Measurements from ENCODE around the gene KIFC3. TPM values are rescaled to one million over a fixed set of nuclear protein-coding genes. Genes with fewer than 3 reads are reported as not detected.

KIFC3 gene
- total and polyA plus RNA-seq, 2 of the 13 experiments (the other 11 are each of a cell fraction or from before 2014, with no cell fraction given): 42.1 to 45.3 TPM

- TF ChIP-seq, protein P1, sequence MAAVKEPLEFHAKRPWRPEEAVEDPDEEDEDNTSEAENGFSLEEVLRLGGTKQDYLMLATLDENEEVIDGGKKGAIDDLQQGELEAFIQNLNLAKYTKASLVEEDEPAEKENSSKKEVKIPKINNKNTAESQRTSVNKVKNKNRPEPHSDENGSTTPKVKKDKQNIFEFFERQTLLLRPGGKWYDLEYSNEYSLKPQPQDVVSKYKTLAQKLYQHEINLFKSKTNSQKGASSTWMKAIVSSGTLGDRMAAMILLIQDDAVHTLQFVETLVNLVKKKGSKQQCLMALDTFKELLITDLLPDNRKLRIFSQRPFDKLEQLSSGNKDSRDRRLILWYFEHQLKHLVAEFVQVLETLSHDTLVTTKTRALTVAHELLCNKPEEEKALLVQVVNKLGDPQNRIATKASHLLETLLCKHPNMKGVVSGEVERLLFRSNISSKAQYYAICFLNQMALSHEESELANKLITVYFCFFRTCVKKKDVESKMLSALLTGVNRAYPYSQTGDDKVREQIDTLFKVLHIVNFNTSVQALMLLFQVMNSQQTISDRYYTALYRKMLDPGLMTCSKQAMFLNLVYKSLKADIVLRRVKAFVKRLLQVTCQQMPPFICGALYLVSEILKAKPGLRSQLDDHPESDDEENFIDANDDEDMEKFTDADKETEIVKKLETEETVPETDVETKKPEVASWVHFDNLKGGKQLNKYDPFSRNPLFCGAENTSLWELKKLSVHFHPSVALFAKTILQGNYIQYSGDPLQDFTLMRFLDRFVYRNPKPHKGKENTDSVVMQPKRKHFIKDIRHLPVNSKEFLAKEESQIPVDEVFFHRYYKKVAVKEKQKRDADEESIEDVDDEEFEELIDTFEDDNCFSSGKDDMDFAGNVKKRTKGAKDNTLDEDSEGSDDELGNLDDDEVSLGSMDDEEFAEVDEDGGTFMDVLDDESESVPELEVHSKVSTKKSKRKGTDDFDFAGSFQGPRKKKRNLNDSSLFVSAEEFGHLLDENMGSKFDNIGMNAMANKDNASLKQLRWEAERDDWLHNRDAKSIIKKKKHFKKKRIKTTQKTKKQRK (IDR thresholded peaks at IDR 0.05; ENCODE audit: low read length): no peak
- peak; percentile 36 for TF ChIP-seq STAG1 (CRISPR knock-in tag; IDR thresholded peaks at IDR 0.05)
- no peak for TF ChIP-seq LCORL (IDR thresholded peaks at IDR 0.05)
- peak; percentile 90 for TF ChIP-seq LCORL (CRISPR knock-in tag; IDR thresholded peaks at IDR 0.05)
- TF ChIP-seq TARDBP (CRISPR knock-in tag; IDR thresholded peaks at IDR 0.05): peak; percentile 85; the same call in 1 of the 2 replicates
- no peak for TF ChIP-seq CCDC6 (CRISPR knock-in tag; IDR thresholded peaks at IDR 0.05)
- TF ChIP-seq MZF1 (CRISPR knock-in tag; IDR thresholded peaks at IDR 0.05; ENCODE audit: borderline replicate concordance): no peak
- TF ChIP-seq ZNF441 (CRISPR knock-in tag; IDR thresholded peaks at IDR 0.05; ENCODE audit: borderline replicate concordance): 0 out of 2 replicates have a peak, but pooled peaks have one; percentile 54
- TF ChIP-seq HDAC2 (CRISPR knock-in tag; IDR thresholded peaks at IDR 0.05): peak; percentile 91
- no peak for TF ChIP-seq KLF15 (CRISPR knock-in tag; IDR thresholded peaks at IDR 0.05; ENCODE audit: borderline replicate concordance)
- TF ChIP-seq, protein P2, sequence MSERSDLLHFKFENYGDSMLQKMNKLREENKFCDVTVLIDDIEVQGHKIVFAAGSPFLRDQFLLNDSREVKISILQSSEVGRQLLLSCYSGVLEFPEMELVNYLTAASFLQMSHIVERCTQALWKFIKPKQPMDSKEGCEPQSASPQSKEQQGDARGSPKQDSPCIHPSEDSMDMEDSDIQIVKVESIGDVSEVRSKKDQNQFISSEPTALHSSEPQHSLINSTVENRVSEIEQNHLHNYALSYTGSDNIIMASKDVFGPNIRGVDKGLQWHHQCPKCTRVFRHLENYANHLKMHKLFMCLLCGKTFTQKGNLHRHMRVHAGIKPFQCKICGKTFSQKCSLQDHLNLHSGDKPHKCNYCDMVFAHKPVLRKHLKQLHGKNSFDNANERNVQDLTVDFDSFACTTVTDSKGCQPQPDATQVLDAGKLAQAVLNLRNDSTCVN (CRISPR knock-in tag; IDR thresholded peaks at IDR 0.05; ENCODE audit: borderline replicate concordance): peak; percentile 97
- TF ChIP-seq TRAFD1 (CRISPR knock-in tag; IDR thresholded peaks at IDR 0.05; ENCODE audit: borderline replicate concordance): no peak
- TF ChIP-seq KDM2A (CRISPR knock-in tag; IDR thresholded peaks at IDR 0.05; ENCODE audit: borderline replicate concordance, low read depth): peak; percentile 44; the same call in 1 of the 2 replicates
- TF ChIP-seq, protein P3, sequence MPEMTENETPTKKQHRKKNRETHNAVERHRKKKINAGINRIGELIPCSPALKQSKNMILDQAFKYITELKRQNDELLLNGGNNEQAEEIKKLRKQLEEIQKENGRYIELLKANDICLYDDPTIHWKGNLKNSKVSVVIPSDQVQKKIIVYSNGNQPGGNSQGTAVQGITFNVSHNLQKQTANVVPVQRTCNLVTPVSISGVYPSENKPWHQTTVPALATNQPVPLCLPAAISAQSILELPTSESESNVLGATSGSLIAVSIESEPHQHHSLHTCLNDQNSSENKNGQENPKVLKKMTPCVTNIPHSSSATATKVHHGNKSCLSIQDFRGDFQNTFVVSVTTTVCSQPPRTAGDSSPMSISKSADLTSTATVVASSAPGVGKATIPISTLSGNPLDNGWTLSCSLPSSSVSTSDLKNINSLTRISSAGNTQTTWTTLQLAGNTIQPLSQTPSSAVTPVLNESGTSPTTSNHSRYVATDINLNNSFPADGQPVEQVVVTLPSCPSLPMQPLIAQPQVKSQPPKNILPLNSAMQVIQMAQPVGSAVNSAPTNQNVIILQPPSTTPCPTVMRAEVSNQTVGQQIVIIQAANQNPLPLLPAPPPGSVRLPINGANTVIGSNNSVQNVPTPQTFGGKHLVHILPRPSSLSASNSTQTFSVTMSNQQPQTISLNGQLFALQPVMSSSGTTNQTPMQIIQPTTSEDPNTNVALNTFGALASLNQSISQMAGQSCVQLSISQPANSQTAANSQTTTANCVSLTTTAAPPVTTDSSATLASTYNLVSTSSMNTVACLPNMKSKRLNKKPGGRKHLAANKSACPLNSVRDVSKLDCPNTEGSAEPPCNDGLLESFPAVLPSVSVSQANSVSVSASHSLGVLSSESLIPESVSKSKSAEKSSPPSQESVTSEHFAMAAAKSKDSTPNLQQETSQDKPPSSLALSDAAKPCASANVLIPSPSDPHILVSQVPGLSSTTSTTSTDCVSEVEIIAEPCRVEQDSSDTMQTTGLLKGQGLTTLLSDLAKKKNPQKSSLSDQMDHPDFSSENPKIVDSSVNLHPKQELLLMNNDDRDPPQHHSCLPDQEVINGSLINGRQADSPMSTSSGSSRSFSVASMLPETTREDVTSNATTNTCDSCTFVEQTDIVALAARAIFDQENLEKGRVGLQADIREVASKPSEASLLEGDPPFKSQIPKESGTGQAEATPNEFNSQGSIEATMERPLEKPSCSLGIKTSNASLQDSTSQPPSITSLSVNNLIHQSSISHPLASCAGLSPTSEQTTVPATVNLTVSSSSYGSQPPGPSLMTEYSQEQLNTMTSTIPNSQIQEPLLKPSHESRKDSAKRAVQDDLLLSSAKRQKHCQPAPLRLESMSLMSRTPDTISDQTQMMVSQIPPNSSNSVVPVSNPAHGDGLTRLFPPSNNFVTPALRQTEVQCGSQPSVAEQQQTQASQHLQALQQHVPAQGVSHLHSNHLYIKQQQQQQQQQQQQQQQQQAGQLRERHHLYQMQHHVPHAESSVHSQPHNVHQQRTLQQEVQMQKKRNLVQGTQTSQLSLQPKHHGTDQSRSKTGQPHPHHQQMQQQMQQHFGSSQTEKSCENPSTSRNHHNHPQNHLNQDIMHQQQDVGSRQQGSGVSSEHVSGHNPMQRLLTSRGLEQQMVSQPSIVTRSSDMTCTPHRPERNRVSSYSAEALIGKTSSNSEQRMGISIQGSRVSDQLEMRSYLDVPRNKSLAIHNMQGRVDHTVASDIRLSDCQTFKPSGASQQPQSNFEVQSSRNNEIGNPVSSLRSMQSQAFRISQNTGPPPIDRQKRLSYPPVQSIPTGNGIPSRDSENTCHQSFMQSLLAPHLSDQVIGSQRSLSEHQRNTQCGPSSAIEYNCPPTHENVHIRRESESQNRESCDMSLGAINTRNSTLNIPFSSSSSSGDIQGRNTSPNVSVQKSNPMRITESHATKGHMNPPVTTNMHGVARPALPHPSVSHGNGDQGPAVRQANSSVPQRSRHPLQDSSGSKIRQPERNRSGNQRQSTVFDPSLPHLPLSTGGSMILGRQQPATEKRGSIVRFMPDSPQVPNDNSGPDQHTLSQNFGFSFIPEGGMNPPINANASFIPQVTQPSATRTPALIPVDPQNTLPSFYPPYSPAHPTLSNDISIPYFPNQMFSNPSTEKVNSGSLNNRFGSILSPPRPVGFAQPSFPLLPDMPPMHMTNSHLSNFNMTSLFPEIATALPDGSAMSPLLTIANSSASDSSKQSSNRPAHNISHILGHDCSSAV (CRISPR knock-in tag; IDR thresholded peaks at IDR 0.05; ENCODE audit: borderline replicate concordance): no peak
- peak; percentile 55 for TF ChIP-seq SKI (IDR thresholded peaks at IDR 0.05; ENCODE audit: partially characterized antibody)
- peak; percentile 45; the same call in 1 of the 2 replicates for TF ChIP-seq ZNF749 (CRISPR knock-in tag; IDR thresholded peaks at IDR 0.05; ENCODE audit: borderline replicate concordance)
These were observed 38.5 kb upstream of the KIFC3 start (continued) for GRCh38 chr16:57840833-57841232.

Measured in HepG2 (cell line).